SU-DHL-6 (cell line): ENCODE data around the gene RAB3C.
"Not testable (repeated sequence)": the region's sequence is repeated elsewhere in the genome, so short reads cannot be mapped to it uniquely, and the experiment has no call there.

Source experiments
- H2AFZ ChIP-seq: fragments of 200-600 bp; sonication (generic); 2 replicates; pipeline ENCODE4 v1.6.1; 2014; ENCODE audit warnings: low read depth, mild to moderate bottlenecking, moderate library complexity, mixed read lengths, antibody characterized with exemption, low read length; ENCODE audit not compliant: severe bottlenecking
- H3F3A ChIP-seq: fragments of 200-600 bp; shearing (Covaris generic); 2 replicates; pipeline ENCODE4 v1.6.0; 2016; ENCODE audit warnings: antibody characterized with exemption, mild to moderate bottlenecking; ENCODE audit not compliant: insufficient read depth
- H3K27ac ChIP-seq: fragments of 200-600 bp; sonication (generic); 2 replicates; pipeline ENCODE4 v1.5.1; 2016; ENCODE audit warnings: low read depth, mild to moderate bottlenecking, low read length, moderate library complexity, mixed read lengths
- H3K27me3 ChIP-seq: fragments of 200-600 bp; sonication (generic), shearing (Covaris generic); 2 replicates; pipeline ENCODE4 v1.6.0; 2014; ENCODE audit warnings: mild to moderate bottlenecking, low read length
- H3K36me3 ChIP-seq: fragments of 200-600 bp; sonication (generic); 2 replicates; pipeline ENCODE4 v1.6.1; 2014; ENCODE audit warnings: mild to moderate bottlenecking, low read length, mixed read lengths
- H3K4me2 ChIP-seq: fragments of 300-600, 200-600 bp; shearing (Covaris generic), sonication (generic); 2 replicates; pipeline ENCODE4 v1.6.0; 2014; ENCODE audit warnings: low read length, low read depth, mild to moderate bottlenecking; ENCODE audit not compliant: poor library complexity, severe bottlenecking
- H3K4me3 ChIP-seq: fragments of 200-600 bp; sonication (generic); 2 replicates; pipeline ENCODE4 v1.5.1; 2014; ENCODE audit warnings: antibody characterized with exemption, low read length, mild to moderate bottlenecking, mixed read lengths; ENCODE audit not compliant: insufficient read depth, poor library complexity, severe bottlenecking
- H3K79me2 ChIP-seq: fragments of 200-600 bp; sonication (generic); 2 replicates; pipeline ENCODE4 v1.6.1; 2014; ENCODE audit warnings: mild to moderate bottlenecking, low read length, moderate library complexity; ENCODE audit not compliant: insufficient read depth
- H3K9ac ChIP-seq: fragments of 200-600 bp; sonication (generic); 2 replicates; pipeline ENCODE4 v1.7.0; 2014; ENCODE audit warnings: mild to moderate bottlenecking, low read length
- H3K9me2 ChIP-seq: fragments of 200-600 bp; sonication (generic); replicated peaks from 2 replicates; pipeline ENCODE4 v1.6.1; 2014; ENCODE audit warnings: low read length; ENCODE audit not compliant: insufficient read depth
- H3K9me3 ChIP-seq: fragments of 200-600 bp; sonication (generic); 2 replicates; pipeline ENCODE4 v1.6.1; 2014; ENCODE audit warnings: low read length, mixed read lengths; ENCODE audit not compliant: insufficient read depth
- H4K20me1 ChIP-seq: fragments of 200-600 bp; sonication (generic); 2 replicates; pipeline ENCODE4 v1.6.1; 2014; ENCODE audit warnings: low read depth, mild to moderate bottlenecking, antibody characterized with exemption, low read length, moderate library complexity, mixed read lengths
- CTCF ChIP-seq: fragments of 200-600 bp; sonication (generic); IDR thresholded peaks from one replicate; pipeline ENCODE4 v1.5.1; 2017; ENCODE audit warnings: antibody characterized with exemption, mild to moderate bottlenecking, low read length, moderate library complexity; ENCODE audit not compliant: insufficient read depth, poor library complexity, severe bottlenecking
- EZH2phosphoT487 ChIP-seq: fragments of 200-600 bp; sonication (generic), shearing (Covaris generic); conservative IDR thresholded peaks from 2 replicates; pipeline ENCODE4 v1.6.1; 2018; ENCODE audit warnings: mild to moderate bottlenecking, antibody characterized with exemption, low read length, moderate library complexity, mixed read lengths

Gene RAB3C

GRCh38 chr5:58565033-58565432 lies 17.8 kb upstream of the RAB3C start:
- Histone ChIP-seq H3K9ac (no peak overlapping the region), H3K79me2 (no peaks in the 10 kb centered on the region), H3K4me3 (no peak overlapping the region), H3K27me3 (no peaks in the 10 kb centered on the region), H3K27ac (no peak overlapping the region), H3K36me3 (no peaks in the 10 kb centered on the region), H3F3A (no peaks in the 10 kb centered on the region), H3K9me3 (no peaks in the 10 kb centered on the region), H3K9me2 (no peaks in the 10 kb centered on the region), H3K4me2 (no peak overlapping the region), H2AFZ (no peak overlapping the region), H4K20me1 (no peaks in the 10 kb centered on the region)
- TF ChIP-seq CTCF (no peak), EZH2phosphoT487 (no peak)

- Histone ChIP-seq H3K4me2 (no peak overlapping the region), H4K20me1 (no peaks in the 10 kb centered on the region), H3K27me3 (no peaks in the 10 kb centered on the region), H3F3A (no peaks in the 10 kb centered on the region), H3K9me3 (no peaks in the 10 kb centered on the region), H3K79me2 (no peaks in the 10 kb centered on the region), H3K9me2 (no peaks in the 10 kb centered on the region), H2AFZ (no peak overlapping the region), H3K9ac (no peak overlapping the region), H3K4me3 (no peak overlapping the region), H3K27ac (no peak overlapping the region), H3K36me3 (no peaks in the 10 kb centered on the region)
- TF ChIP-seq EZH2phosphoT487 (no peak), CTCF (no peak)
Measured at GRCh38 chr5:58571501-58571900, 11.4 kb upstream of the RAB3C start.

GRCh38 chr5:58572973-58573372 lies 9.9 kb upstream of the RAB3C start:
- H3K36me3 ChIP-seq, H4K20me1 ChIP-seq, H3K9me3 ChIP-seq, H3K27ac ChIP-seq, H2AFZ ChIP-seq, H3F3A ChIP-seq, H3K9ac ChIP-seq, H3K9me2 ChIP-seq, H3K27me3 ChIP-seq, H3K79me2 ChIP-seq, H3K4me2 ChIP-seq, H3K4me3 ChIP-seq: not testable (repeated sequence)

- Histone ChIP-seq H3K79me2 (no peaks in the 10 kb centered on the region), H3K9ac (no peak overlapping the region), H2AFZ (no peak overlapping the region), H3K36me3 (no peaks in the 10 kb centered on the region), H3F3A (no peaks in the 10 kb centered on the region), H3K27me3 (no peaks in the 10 kb centered on the region), H3K4me2 (no peak overlapping the region), H3K27ac (no peak overlapping the region), H3K4me3 (no peak overlapping the region), H4K20me1 (no peaks in the 10 kb centered on the region), H3K9me3 (no peaks in the 10 kb centered on the region), H3K9me2 (no peaks in the 10 kb centered on the region)
- TF ChIP-seq EZH2phosphoT487 (no peak), CTCF (no peak)
Measured at GRCh38 chr5:58579781-58580180, 3.1 kb upstream of the RAB3C start.
